ENCODE results near the gene ZYX. TPM values are rescaled to one million over a fixed set of nuclear protein-coding genes. Genes with fewer than 3 reads are reported as not detected.

The ZYX gene
- total and polyA plus RNA-seq, 2 donors (not counting 1 experiment from before 2014, with no cell fraction given): 33.5 to 85.6 TPM

GRCh38 chr7:143382126-143382790, 1.1 kb downstream of the ZYX start:
- Histone ChIP-seq H4K20me1 (ENCODE audit: control insufficient read depth, extremely low read depth, insufficient read depth, low read length) (peaks cover 2% of the 10 kb centered on the region), H3K4me3 (replicated peaks in 1 of 4; ENCODE audit: control extremely low read depth in 1 of 4, insufficient read depth in 1 of 4, low read depth in 3 of 4, low read length in 4 of 4) (peak overlapping the region; percentile 86 to 90 (median 89)), H3K36me3 (ENCODE audit: control insufficient read depth, insufficient read depth, low read length) (peaks cover 23% of the 10 kb centered on the region), H3K9ac (ENCODE audit: insufficient read depth, low read length) (peak overlapping the region; percentile 96), H2AFZ (ENCODE audit: low read length) (no peak overlapping the region), H3K79me2 (ENCODE audit: control insufficient read depth, insufficient read depth, low read length) (peaks cover 70% of the 10 kb centered on the region), H3K27ac (ENCODE audit: insufficient read depth, low read length) (peak overlapping the region; percentile 98), H3K4me1 (ENCODE audit: control insufficient read depth, extremely low read depth, insufficient read depth, low read length) (peaks cover 18% of the 10 kb centered on the region), H3K9me3 (ENCODE audit: control insufficient read depth, insufficient read depth, low read depth, low read length) (no peaks in the 10 kb centered on the region), H3K27me3 (ENCODE audit: control insufficient read depth, insufficient read depth, low read length) (no peaks in the 10 kb centered on the region), H3K4me2 (ENCODE audit: extremely low read depth, insufficient read depth, low read length) (peak overlapping the region; percentile 92)
- TF ChIP-seq EZH2 (IDR thresholded peaks at IDR 0.05; ENCODE audit: low read length, missing control alignments) (no peak), CTCF (conservative IDR thresholded peaks at IDR 0.05 in 1 of 2, IDR thresholded peaks at IDR 0.05 in 1 of 2; ENCODE audit: low read depth in 1 of 2, low read length in 2 of 2) (no peak)
- no peak for DNase-seq (ENCODE audit: low read depth in 2 of 2)

GRCh38 chr7:143382791-143383641, 1.9 kb downstream of the ZYX start:
- no peak for DNase-seq (ENCODE audit: low read depth in 2 of 2)
- no peak for TF ChIP-seq CTCF (conservative IDR thresholded peaks at IDR 0.05 in 1 of 2, IDR thresholded peaks at IDR 0.05 in 1 of 2; ENCODE audit: low read depth in 1 of 2, low read length in 2 of 2)
- no peak for TF ChIP-seq EZH2 (IDR thresholded peaks at IDR 0.05; ENCODE audit: low read length, missing control alignments)
- no peak overlapping the region for H2AFZ ChIP-seq (ENCODE audit: low read length)
- no peaks in the 10 kb centered on the region for H3K9me3 ChIP-seq (ENCODE audit: control insufficient read depth, insufficient read depth, low read depth, low read length)
- peaks cover 29% of the 10 kb centered on the region for H3K36me3 ChIP-seq (ENCODE audit: control insufficient read depth, insufficient read depth, low read length)
- peaks cover 78% of the 10 kb centered on the region for H3K79me2 ChIP-seq (ENCODE audit: control insufficient read depth, insufficient read depth, low read length)
- peak overlapping the region; percentile 86 to 90 (median 89) for H3K4me3 ChIP-seq (replicated peaks in 1 of 4; ENCODE audit: control extremely low read depth in 1 of 4, insufficient read depth in 1 of 4, low read depth in 3 of 4, low read length in 4 of 4)
- H3K4me1 ChIP-seq (ENCODE audit: control insufficient read depth, extremely low read depth, insufficient read depth, low read length): peaks cover 20% of the 10 kb centered on the region
- peak overlapping the region; percentile 92 for H3K4me2 ChIP-seq (ENCODE audit: extremely low read depth, insufficient read depth, low read length)
- no peaks in the 10 kb centered on the region for H3K27me3 ChIP-seq (ENCODE audit: control insufficient read depth, insufficient read depth, low read length)
- H3K27ac ChIP-seq (ENCODE audit: insufficient read depth, low read length): peak overlapping the region; percentile 98
- peak overlapping the region; percentile 96 for H3K9ac ChIP-seq (ENCODE audit: insufficient read depth, low read length)
- H4K20me1 ChIP-seq (ENCODE audit: control insufficient read depth, extremely low read depth, insufficient read depth, low read length): peaks cover 2% of the 10 kb centered on the region

GRCh38 chr7:143383642-143383957, 2.5 kb downstream of the ZYX start:
- peaks cover 2% of the 10 kb centered on the region for H4K20me1 ChIP-seq (ENCODE audit: control insufficient read depth, extremely low read depth, insufficient read depth, low read length)
- H3K4me2 ChIP-seq (ENCODE audit: extremely low read depth, insufficient read depth, low read length): peak overlapping the region; percentile 92
- peaks cover 20% of the 10 kb centered on the region for H3K4me1 ChIP-seq (ENCODE audit: control insufficient read depth, extremely low read depth, insufficient read depth, low read length)
- H3K9ac ChIP-seq (ENCODE audit: insufficient read depth, low read length): peak overlapping the region; percentile 26
- peaks cover 83% of the 10 kb centered on the region for H3K79me2 ChIP-seq (ENCODE audit: control insufficient read depth, insufficient read depth, low read length)
- H2AFZ ChIP-seq (ENCODE audit: low read length): no peak overlapping the region
- no peak for DNase-seq (ENCODE audit: low read depth in 2 of 2)
- H3K9me3 ChIP-seq (ENCODE audit: control insufficient read depth, insufficient read depth, low read depth, low read length): no peaks in the 10 kb centered on the region
- H3K27me3 ChIP-seq (ENCODE audit: control insufficient read depth, insufficient read depth, low read length): no peaks in the 10 kb centered on the region
- peak overlapping the region; percentile 22 for H3K27ac ChIP-seq (ENCODE audit: insufficient read depth, low read length)
- TF ChIP-seq EZH2 (IDR thresholded peaks at IDR 0.05; ENCODE audit: low read length, missing control alignments) (no peak), CTCF (conservative IDR thresholded peaks at IDR 0.05 in 1 of 2, IDR thresholded peaks at IDR 0.05 in 1 of 2; ENCODE audit: low read depth in 1 of 2, low read length in 2 of 2) (no peak)
- peak overlapping the region; percentile 86 to 90 (median 89) for H3K4me3 ChIP-seq (replicated peaks in 1 of 4; ENCODE audit: control extremely low read depth in 1 of 4, insufficient read depth in 1 of 4, low read depth in 3 of 4, low read length in 4 of 4)
- peaks cover 33% of the 10 kb centered on the region for H3K36me3 ChIP-seq (ENCODE audit: control insufficient read depth, insufficient read depth, low read length)
